GM21786 (cell line): ENCODE data around the gene GNB1L.
"Not testable (repeated sequence)": the region's sequence is repeated elsewhere in the genome, so short reads cannot be mapped to it uniquely, and the experiment has no call there.

Experiments
- ATAC-seq: cut with Tn5 transposase; IDR thresholded peaks from one replicate; pipeline ENCODE4 v1.9.1; 2021; ENCODE audit not compliant: unreplicated experiment

Gene GNB1L

DNA sequence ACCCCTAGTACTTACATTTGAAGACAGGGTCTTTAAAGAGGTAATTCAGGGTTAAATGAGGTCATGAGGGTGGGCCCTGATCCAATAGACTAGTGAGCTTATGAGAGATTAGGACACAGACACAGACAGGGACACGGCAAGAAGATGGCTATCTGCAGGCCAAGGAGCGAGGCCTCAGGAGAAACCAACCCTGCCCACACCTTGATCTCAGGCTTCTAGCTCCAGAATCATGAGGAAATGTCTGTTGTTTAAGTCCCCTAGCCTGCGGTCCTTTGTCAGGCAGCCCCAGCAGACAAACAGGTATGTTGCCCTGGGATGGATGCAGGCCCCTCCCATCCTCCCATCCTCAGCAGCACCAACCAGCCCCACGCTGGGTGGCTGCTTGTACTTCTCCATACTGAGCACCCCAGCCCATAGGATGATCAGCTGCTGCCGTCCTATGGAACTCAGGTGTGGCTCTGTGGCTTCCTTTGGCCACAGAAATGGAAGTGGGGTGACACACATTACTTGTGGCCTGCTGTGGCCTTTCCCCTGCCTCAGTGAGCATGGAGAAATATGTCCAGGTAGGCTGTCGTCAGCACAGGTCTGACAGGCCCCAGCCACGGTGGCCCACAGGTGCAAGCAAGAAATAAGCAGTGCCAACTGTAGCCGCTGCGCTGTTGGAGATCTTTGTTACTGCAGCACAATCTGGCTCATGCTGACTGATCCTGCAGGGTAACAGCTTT lies 7.9 kb downstream of the GNB1L start:
- ATAC-seq, result no peak

DNA sequence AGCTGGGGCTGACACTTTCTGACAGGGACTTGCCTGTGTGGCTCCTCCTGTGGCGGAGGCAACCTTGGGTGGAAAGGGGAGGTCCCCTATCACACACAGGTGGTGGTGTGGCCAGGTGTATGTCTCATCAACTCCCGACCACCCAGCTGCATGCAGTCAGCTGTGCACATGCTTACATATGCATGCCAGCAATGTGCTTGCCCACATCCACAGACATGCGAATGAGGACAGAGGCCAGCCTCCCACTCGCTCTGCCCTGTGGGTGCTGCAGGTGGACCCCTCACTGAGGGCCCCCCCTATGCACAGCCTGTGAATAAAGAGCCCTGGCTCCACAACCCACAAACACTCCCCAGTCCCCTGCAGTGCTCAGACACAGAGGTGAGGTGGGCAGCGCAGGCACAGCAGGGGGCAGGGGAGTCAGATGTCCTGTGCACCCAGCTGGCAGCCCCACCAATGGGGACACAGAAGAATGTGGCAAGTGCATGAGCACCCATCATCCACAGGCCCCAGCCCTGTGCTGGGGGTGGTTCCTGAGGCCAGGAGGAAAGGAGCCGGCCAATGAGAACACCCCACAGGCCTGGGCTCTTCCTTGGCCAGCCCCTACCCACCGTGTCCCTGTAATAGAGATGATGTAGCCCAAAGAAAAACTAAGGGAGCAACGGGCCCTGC lies 9.5 kb downstream of the GNB1L start:
- no peak for ATAC-seq

DNA sequence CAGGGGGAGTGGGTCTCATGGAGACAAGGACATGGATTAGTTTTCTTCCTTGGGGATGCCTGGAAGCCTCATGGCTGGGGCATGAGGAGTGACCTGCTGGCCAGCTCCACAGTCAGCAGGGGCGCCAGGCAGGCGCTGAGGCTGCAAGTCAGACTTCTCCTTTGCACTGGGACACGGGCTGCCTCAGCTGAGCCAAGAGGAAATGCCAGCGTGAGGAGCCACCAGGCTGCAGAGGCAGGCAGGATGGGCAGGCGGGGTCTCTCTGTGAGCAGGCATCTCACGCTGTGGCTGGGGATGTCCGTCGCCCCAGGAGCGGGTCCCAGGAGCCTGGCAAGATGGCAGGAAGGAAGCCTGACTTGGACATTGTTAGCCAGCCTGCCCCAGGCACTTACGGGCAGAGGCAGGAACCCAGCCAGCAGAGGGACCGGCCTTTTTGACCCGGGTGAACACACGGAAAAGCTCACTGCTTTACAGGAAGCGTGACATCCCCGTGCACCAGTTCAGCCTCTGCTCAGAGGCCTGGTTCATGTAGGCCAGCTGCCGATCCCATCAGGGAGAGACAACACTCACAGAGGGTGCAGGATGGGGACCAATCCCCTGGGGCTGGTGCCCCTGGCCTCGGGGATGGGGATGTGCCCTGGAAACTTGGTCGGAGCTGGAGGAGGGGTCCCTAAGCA lies 10.2 kb downstream of the GNB1L start:
- ATAC-seq, result no peak

DNA sequence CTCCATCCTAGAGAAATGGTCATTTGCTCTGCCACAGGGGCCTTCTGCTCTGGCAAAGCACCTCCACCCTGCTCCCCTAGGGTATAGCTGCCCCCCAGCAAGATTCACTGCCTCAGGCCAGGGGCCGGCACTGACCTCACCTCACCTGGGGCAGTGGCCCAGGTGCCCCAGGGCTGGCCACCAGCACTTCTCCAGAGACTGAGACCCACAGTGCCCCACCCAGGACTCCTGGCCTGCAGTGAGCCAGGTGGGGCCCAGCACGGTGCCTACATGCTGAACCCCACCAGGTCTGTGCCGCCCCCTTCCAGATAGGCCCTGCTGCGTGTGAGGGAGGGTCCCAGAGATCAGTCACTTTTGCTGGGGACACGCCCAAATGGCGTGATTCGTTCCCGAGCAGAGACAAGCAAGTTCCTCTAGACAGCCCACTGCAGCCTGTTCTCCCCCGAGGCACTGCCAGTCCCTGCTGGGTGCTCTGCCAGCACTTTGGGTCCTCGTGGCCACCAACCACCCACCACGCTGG lies 10.8 kb downstream of the GNB1L start:
- ATAC-seq, result no peak

DNA sequence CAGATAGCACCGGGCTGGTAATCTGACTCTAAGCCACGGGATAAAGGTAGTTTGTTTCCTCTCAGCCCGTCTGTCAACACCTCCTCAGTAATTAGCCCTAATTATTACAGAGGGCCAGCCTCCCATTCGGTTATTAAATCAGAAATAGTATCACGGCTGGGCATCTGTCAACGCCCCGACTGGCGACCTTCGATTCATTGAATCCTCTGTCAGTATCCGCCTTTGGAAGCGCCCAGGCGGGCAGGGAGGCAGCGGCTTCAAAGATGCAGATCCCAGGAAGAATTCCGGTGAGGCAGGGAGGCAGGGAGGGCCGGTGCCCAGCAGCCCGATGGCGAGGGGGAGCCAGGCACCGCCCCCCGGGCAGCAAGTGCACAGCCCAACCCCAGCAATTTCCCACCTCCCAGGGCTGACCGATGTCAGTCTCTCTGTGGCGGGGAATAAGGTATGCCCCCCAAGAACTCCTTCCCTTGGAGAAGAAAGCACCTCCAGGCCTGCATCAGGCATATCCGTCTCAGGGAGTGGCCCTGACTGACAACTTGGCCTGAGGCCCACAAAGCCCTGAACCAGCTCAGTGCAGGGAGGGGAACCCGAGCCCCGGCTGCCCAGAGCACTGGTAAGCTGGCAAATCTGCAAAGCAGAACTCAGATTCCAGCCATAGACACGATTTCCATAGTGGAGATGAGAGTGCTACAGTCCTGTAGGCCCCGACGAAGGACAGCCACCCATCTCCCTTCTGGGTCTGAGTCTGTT lies 11.4 kb downstream of the GNB1L start:
- no peak for ATAC-seq

DNA sequence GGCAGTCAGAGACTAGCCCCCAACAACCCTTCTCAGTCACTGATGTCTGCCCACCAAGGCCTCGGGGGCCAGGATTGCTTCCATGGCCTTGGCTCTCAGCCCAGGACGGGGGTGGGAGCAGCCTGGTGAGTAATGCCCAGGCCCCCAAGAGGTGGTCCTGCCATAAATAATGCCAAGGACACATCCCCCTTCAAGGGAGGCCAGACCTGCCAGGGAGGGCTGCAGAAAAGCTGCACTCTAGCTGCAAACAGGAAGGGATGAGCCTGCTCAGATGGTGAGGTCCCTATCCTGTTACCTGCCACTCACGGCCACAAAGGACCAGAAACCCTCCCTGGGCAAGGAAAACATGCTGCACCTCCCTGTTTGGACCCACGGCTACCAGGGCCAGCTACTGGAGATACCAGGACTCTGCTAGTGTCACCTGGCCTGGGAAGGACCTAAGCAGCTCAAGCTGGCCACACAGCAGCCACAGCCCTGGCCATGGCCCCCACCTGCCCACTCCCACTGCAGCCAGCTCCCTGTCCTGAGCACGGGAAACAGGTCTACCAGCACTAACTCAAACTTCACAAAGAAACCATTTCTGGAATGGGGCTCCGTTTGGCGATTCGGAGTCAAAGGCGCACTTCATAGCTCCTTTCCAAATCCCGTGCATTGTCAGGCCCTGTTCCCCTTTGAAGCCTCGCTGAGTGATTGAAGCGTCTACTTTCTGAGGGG lies 12.1 kb downstream of the GNB1L start:
- no peak for ATAC-seq

DNA sequence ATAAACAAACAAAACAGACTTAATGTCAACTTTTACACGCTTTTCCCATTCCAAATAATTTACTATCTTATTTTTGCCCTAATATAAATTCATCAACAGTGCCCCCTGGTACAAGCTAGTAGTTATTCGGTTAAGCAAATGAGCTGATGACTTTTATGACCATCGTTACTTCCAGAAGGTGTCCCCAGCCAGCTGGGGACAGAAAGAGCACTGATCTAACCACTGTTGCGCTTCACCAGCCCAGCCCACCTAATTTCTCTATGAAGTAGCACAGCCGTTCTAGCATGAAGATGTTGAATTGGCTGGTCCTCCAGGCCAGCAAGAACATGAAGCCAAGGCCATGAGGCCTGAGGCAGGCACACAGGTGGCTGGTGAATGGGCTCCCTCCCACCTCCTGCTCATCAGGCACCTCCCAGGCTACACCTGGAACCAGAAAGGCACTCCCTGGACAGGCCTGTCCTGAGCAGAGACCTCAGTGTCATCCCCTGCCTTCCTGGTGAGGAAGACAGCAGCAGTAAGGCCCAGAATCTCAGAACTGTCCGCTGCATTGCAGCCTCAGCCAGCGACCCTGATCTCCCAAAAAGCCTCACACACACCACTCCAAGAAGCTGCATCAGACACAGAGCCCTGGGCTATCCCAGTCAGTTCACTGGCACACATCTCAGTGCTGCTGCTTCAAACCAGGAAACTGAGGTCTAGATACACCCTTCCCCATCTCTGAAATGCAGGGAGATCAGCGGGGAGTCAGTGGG lies 12.9 kb downstream of the GNB1L start:
- no peak for ATAC-seq

DNA sequence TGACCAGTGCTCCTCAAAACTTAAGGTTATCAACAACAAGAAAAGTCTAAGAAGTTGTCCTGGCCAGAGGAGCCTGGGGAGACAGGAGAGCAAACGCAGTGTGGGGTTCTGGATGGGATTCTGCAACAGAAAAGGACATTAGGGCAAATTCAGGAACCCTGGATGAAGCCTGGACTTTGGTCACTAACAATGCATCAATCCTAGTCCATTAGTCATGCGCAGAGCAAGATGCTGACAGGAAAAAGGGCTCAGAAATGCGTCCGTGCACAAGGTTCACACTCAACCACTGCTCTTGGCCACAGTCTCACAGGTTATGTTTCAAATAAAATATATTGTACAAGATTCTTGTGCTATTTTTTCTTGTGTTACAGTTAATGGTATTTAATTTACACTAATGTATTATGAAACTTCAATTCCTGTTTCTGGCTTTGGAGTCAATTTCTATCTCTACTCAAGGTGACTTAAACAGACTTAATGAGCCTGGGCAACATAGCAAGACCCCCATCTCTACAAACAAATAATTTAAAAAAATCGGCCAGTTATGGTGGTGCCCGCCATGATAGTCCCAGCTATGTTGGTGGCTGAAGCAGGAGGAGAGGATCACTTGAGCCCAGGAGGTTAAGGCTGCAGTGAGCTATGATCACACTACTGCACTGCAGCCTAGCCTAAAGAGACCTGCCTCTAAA lies 13.6 kb downstream of the GNB1L start:
- no peak for ATAC-seq

DNA sequence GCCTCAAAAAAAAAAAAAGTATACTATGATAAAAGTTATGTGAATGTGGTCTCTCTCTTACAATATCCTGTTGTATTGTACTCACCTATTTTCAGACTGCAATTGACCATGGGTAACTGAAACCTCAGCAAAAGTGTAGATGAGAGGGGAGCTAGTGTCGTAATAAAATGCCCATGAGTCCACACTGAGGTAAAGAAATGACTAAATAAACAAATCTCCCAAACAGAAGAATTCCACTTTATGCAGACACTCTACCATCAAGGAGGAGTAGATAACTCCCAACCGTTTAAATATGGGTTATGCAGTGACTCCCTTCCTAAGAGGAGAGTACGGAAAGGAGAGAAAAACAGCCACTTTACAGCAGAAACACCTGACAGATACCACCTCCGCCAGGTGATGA lies 14.6 kb downstream of the GNB1L start:
- no peak for ATAC-seq

DNA sequence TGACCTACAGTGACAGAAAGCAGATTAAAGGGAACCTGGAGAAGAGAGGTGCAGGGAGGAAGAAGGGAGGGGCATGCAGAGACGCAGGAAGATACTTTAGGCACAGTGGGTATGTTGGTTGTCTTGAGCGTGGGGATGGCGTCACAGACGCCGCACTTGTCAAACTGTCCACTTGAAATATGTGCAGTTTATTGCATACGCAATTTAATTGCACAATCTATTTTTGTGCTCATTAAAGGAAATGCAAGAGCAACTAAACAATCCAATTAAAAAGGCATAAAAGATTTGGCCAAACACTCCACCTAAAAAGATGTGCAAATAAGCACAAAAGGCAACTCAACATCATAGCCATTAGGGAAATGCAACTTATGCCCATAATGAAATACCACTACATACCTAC lies 16.8 kb downstream of the GNB1L start:
- ATAC-seq, result no peak

DNA sequence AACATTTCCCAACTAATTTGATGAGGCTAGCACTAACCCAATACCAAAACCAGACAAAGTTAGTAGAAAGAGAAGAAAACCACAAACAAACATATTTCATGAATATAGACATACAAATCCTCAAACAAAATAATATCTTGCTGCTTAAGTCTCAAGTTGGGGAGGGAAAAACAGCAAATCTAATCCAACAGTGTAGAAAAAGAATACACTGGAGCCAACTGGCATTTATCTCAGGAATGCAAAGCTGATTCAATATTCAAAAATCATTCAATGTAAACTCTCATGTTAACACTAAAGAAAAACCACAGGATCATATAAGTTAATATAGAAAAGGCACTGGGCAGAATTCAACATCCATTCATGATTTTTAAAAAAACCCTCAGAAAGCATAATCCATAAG lies 18.2 kb downstream of the GNB1L start:
- ATAC-seq, result no peak

DNA sequence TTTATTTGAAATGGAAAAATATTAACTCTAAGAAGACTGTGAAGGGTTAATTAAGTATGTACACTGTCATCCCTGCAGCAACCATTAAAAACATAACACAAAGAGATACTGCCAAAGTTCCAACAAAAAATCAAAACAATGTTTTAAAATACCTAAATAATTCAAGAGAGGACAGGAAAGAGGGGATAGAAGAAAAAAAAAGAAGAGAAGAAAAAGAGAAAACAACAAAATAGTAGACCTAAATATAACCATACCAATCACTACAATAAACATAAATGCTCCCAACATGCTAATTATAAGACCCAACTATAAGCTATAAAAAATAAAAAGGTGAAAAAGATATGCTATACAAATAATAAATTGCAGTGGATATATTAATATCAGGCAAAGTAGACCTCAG lies 20.1 kb downstream of the GNB1L start:
- ATAC-seq, result no peak

DNA sequence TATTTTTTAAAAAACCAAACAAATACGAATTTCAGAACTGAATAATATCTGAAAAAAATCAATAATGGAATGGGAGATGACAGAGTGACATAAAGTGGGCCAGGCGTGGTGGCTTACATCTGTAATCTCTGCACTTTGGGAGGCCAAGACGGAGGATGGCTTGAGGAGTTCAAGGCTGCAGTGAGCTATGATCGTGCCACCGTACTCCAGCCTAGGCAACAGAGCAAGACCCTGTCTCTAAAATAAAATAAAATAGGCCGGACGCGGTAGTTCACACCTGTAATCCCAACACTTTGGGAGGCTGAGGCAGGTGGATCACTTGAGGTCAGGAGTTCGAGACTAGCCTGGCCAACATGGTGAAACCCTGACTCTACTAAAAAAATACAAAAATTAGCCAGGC lies 21.3 kb downstream of the GNB1L start:
- not testable (repeated sequence) for ATAC-seq

DNA sequence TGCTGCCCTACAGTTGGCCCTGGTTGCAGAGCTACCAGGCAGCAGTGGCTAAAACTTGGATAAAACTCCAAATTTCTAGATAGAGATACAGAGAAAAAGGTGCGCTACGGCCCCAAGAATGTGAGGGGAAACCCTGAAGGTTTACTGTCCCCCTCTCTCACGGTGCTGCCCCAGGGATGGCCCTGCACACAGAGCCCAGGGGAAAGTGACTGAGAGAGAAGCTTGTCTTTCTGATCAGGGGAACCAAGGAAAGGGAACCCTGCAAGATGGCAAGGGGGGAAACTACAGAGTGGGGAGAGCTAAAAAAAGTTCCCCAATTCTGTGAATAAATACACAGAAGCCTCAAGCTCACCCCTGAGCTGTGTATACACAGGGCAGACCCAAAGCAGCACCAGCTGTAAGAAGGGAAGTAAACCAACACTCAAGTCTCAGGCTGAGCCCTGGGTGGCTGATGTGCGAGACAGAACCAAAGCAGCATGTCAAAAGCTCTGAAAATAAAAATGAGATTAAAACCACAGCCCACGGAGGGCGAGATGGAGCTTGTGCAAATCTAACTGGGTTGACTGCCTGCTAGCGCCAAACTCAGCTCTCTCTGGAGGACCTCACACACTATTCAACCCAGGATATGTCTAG lies 22.1 kb downstream of the GNB1L start:
- no peak for ATAC-seq

DNA sequence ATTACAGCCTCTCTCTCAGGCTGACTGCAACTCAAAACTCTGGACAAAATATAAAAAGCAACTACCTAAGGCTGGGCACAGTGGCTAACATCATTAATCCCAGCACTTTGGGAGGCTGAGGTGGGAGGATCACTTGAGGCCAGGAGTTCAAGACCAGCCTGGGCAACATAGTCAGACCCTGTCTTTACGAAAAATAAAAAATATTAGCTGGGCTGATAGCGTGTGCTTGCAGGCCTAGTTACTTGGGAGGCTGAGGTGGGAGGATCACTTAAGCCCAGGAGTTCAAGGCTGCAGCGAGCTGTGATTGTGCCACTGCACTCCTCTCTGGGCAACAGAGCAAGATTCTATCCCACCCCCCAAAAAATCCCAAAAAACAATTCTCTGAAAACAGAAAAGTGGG lies 22.7 kb downstream of the GNB1L start:
- ATAC-seq, result not testable (repeated sequence)

DNA sequence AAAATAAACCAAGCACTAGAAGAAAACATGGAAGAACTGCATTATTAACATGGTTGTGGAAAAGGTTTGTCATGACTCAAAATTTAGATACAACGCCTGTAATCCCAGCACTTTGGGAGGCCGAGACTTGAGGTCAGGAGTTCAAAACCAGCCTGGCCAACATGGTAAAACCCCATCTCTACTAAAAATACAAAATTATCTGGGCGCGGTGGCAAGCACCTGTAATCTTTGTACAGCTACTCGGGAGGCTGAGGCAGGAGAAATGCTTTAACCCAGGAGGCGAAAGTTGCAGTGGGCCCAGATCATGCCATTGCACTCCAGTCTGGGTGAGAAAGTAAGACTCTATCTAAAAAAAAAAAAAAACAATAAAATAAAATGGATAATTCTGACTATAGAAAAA lies 23.7 kb downstream of the GNB1L start:
- ATAC-seq, result no peak

DNA sequence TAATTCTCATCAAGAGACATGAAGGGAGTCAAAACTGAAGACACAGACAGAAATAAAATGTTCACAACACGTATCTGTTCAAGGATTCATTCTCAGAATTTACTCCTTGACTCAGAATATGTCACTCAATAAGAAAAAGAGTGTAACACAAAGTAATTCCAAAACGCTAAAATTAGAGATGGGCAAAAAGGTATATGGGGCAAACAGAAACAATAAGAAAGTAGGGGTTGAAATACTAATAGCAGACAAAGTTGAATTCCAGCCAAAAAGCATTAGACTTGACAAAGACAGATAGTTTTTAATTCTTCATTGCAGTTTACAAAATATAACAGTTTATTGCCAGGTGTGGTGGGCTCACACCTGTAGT lies 26.7 kb downstream of the GNB1L start:
- no peak for ATAC-seq

DNA sequence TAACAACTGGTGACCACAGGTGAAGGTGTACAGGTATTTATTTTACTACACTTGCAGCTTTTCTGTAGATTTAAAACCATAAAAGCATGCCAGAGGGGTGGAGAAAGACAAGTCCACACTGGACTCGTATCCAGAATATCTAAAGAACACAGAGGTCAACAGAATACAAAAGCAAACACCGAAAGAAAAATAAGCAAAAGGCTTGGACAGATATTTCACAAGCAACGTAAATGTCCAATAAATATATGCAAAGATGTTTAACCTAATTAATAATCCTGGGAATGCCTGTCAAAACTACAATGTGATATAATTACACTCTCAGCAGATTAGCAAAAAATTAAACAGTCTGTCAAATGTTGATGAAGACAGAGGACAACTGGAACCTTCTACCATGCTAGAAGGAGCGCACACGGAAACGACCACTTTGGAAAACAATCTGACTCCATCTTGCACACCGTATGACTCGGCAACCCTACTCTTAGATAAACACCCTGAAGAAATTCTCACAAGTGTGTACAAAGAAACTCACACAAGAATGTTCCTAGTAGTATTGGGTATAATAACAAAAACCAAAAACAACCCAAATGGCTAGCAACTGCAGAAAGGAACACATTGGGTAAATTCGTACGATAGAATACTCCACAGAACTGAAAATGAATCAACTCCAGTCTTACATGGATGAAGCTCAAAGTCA lies 27.2 kb downstream of the GNB1L start:
- no peak for ATAC-seq

DNA sequence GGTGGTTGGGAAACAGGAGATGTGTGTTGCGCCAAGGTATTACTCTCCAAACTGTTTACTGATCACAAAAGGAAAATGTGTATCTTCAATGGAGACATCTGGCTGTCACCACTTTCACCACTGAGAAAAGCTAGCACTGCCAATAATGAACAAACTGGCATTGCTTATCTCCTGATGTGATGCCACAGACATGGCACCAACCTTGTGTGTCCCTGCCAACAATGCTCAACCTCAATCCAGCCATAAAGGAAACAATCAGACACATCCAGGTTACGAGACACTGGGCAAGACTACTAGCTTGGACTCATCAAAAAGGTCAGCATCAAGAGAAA lies 28.1 kb downstream of the GNB1L start:
- no peak for ATAC-seq
